CD14-positive monocyte (primary cell): ENCODE measurements around the gene CECR2. TPM values are rescaled to one million over a fixed set of nuclear protein-coding genes. Genes with fewer than 3 reads are reported as not detected.

ENCODE experiments used
- DNase-seq, 3 donors: peaks; one replicate each; pipeline ENCODE4 v3.0.0-alpha.2; 2011 to 2022
- H2AFZ ChIP-seq: 2 replicates; pipeline ENCODE4 v1.6.0; 2012; ENCODE audit warnings: mild to moderate bottlenecking, low read depth, low read length, inconsistent platforms; ENCODE audit not compliant: insufficient read depth, poor library complexity, severe bottlenecking
- H3K27ac ChIP-seq, 2 donors: 1 replicate in 1 of 2; 2 replicates in 1 of 2; pipeline ENCODE4 v1.5.1; 2012 to 2013; ENCODE audit warnings: low read length in 2 of 2, control low read depth in 1 of 2, inconsistent platforms in 1 of 2, low read depth in 1 of 2, mild to moderate bottlenecking in 1 of 2
- H3K27me3 ChIP-seq, 2 donors: one replicate each; pipeline versions ENCODE4 v1.6.0 to v1.6.1; 2011 to 2013; ENCODE audit warnings: low read length in 2 of 2; ENCODE audit not compliant: control insufficient read depth in 2 of 2, insufficient read depth in 2 of 2
- H3K36me3 ChIP-seq, 2 donors: replicated peaks in 1 of 2; 1 replicate in 1 of 2; 2 replicates in 1 of 2; pipeline versions ENCODE4 v1.5.1 to v1.6.1; 2012 to 2013; ENCODE audit warnings: low read length in 2 of 2, control low read depth in 1 of 2, inconsistent platforms in 1 of 2, mild to moderate bottlenecking in 1 of 2; ENCODE audit not compliant: insufficient read depth in 2 of 2, control insufficient read depth in 1 of 2
- H3K4me1 ChIP-seq, 2 donors: 1 replicate in 1 of 2; 2 replicates in 1 of 2; pipeline versions ENCODE4 v1.5.1 to v1.6.1; 2012 to 2013; ENCODE audit warnings: low read length in 2 of 2, control low read depth in 1 of 2, inconsistent platforms in 1 of 2, mild to moderate bottlenecking in 1 of 2, moderate library complexity in 1 of 2; ENCODE audit not compliant: insufficient read depth in 2 of 2, control insufficient read depth in 1 of 2
- H3K4me2 ChIP-seq: replicated peaks from 2 replicates; pipeline ENCODE3; 2012; ENCODE audit warnings: low read length, moderate library complexity, mild to moderate bottlenecking; ENCODE audit not compliant: poor library complexity, severe bottlenecking; ENCODE audit errors: extremely low read depth
- H3K4me3 ChIP-seq, 3 experiments: fragments of 200-600 bp in 1 of 3; sonication (generic) in 1 of 3; replicated peaks in 1 of 3; 1 replicate in 2 of 3; 2 replicates in 1 of 3; pipeline ENCODE4 v1.5.1; 2011 to 2013; ENCODE audit warnings: low read length in 3 of 3, mild to moderate bottlenecking in 3 of 3, control low read depth in 2 of 3, low read depth in 2 of 3, inconsistent platforms in 1 of 3, moderate library complexity in 1 of 3
- H3K79me2 ChIP-seq: 2 replicates; pipeline ENCODE4 v1.6.0; 2012; ENCODE audit warnings: mild to moderate bottlenecking, control low read depth, inconsistent platforms, low read length, moderate library complexity; ENCODE audit not compliant: insufficient read depth
- H3K9ac ChIP-seq: 2 replicates; pipeline ENCODE4 v1.6.0; 2017; ENCODE audit warnings: low read length, mild to moderate bottlenecking; ENCODE audit not compliant: insufficient read depth, poor library complexity, severe bottlenecking
- H3K9me3 ChIP-seq, 2 donors: replicated peaks in 1 of 2; 1 replicate in 1 of 2; 2 replicates in 1 of 2; pipeline versions ENCODE4 v1.5.1 to v1.6.1; 2012 to 2013; ENCODE audit warnings: low read length in 2 of 2, control low read depth in 1 of 2; ENCODE audit not compliant: control insufficient read depth in 1 of 2, insufficient read depth in 1 of 2
- H4K20me1 ChIP-seq: 2 replicates; pipeline ENCODE4 v1.6.0; 2012; ENCODE audit warnings: mild to moderate bottlenecking, low read length, control low read depth, moderate library complexity; ENCODE audit not compliant: insufficient read depth
- H3K27ac Mint-ChIP-seq, 7 donors: one replicate each; pipeline ENCODE4 v1.8.0; 2020; ENCODE audit warnings: mild to moderate bottlenecking in 7 of 7, mixed read lengths in 7 of 7, moderate library complexity in 6 of 7, inconsistent platforms in 2 of 7
- H3K27me3 Mint-ChIP-seq, 3 donors: one replicate each; pipeline ENCODE4 v1.8.0; 2021 to 2022; ENCODE audit warnings: low read depth in 3 of 3, mild to moderate bottlenecking in 3 of 3, mixed read lengths in 3 of 3, moderate library complexity in 3 of 3, inconsistent platforms in 1 of 3
- H3K36me3 Mint-ChIP-seq, 2 donors: one replicate each; pipeline ENCODE4 v1.8.0; 2020; ENCODE audit warnings: mixed read lengths in 2 of 2, inconsistent platforms in 1 of 2, mild to moderate bottlenecking in 1 of 2
- H3K4me1 Mint-ChIP-seq: one replicate; pipeline ENCODE4 v1.8.0; 2020; ENCODE audit warnings: mild to moderate bottlenecking, mixed read lengths
- H3K4me3 Mint-ChIP-seq, 2 donors: one replicate each; pipeline ENCODE4 v1.8.0; 2020; ENCODE audit warnings: mild to moderate bottlenecking in 2 of 2, mixed read lengths in 2 of 2, moderate library complexity in 1 of 2
- H3K9me3 Mint-ChIP-seq, 7 donors: one replicate each; pipeline ENCODE4 v1.8.0; 2020 to 2022; ENCODE audit warnings: mixed read lengths in 7 of 7, mild to moderate bottlenecking in 6 of 7, moderate library complexity in 6 of 7, inconsistent platforms in 2 of 7
- WGBS: methylation state at CpG from one replicate; pipeline ENCODE4 v1.1.5; 2013; ENCODE audit warnings: missing lambda C conversion rate; ENCODE audit not compliant: insufficient coverage; 5-methylcytosine and 5-hydroxymethylcytosine counted together
- intact Hi-C, 2 donors: fragments of 100-400 bp; cut with micrococcal nuclease; formaldehyde crosslinking; loops; one replicate each; pipeline versions ENCODE4 v1.15.0 to v1.15.1; 2023
- polyA plus RNA-seq, 3 donors: library from polyadenylated mRNA; depleted of rRNA in 1 of 3; unstranded in 2 of 3; stranded (reverse) in 1 of 3; fragments of 300-500 nt in 2 of 3; fragments of >200 nt in 1 of 3; fragmentation: Illumina TruSeq in 2 of 3; gene quantifications; 1 replicate in 2 of 3; 2 replicates in 1 of 3; pipeline ENCODE4 v1.2.3, GENCODE V29; 2012 to 2021
- TF ChIP-seq, protein P1 (sequence below): fragments of 200-600 bp; IDR thresholded peaks from one replicate; pipeline ENCODE4 v1.8.0; 2022; ENCODE audit warnings: antibody characterized with exemption, mild to moderate bottlenecking

Gene CECR2
- polyA plus RNA-seq, 3 donors: 0.02 to 0.29 (median 0.24) TPM

DNA sequence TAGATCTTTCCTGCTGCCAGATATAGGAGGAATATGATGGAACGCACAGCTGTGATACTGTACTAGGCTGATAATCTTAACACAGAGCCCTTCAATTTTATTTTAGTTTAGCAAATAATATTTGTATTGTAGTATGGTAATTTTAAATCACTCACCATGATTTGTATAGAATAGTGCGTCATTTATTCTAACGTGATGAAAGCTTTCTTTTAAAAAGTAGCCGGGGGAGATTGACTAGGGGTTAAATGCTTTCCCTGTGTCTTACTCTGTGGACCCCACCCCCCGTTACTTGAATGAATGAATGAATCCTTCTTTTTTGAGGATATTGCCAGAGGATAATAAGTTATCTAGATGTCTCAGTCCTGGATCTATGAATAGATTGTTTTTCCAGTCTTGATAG, 72.1 kb downstream of the CECR2 start:
- intact Hi-C loops: no loop called here
- no CpG with 5 or more reads among the region's 5 CpGs for WGBS
- Histone ChIP-seq H3K4me2 (no peak overlapping the region), H3K27ac (no peak overlapping the region), H2AFZ (no peak overlapping the region), H3K27me3 (no peaks in the 10 kb centered on the region), H4K20me1 (no peaks in the 10 kb centered on the region), H3K4me3 (no peak overlapping the region), H3K79me2 (no peaks in the 10 kb centered on the region), H3K36me3 (no peaks in the 10 kb centered on the region), H3K4me1 (peaks cover 7 to 8% of the 10 kb centered on the region in 2 donors), H3K9me3 (no peaks in the 10 kb centered on the region), H3K9ac (no peak overlapping the region)
- H3K4me1 Mint-ChIP-seq: peaks cover 9% of the 10 kb centered on the region
- H3K9me3 Mint-ChIP-seq: peaks cover 0 to 4% (median 0%) of the 10 kb centered on the region in 7 donors
- peaks cover 8 to 14% (median 8%) of the 10 kb centered on the region in 3 donors for H3K27me3 Mint-ChIP-seq
- no peak for DNase-seq
- TF ChIP-seq, protein P1, sequence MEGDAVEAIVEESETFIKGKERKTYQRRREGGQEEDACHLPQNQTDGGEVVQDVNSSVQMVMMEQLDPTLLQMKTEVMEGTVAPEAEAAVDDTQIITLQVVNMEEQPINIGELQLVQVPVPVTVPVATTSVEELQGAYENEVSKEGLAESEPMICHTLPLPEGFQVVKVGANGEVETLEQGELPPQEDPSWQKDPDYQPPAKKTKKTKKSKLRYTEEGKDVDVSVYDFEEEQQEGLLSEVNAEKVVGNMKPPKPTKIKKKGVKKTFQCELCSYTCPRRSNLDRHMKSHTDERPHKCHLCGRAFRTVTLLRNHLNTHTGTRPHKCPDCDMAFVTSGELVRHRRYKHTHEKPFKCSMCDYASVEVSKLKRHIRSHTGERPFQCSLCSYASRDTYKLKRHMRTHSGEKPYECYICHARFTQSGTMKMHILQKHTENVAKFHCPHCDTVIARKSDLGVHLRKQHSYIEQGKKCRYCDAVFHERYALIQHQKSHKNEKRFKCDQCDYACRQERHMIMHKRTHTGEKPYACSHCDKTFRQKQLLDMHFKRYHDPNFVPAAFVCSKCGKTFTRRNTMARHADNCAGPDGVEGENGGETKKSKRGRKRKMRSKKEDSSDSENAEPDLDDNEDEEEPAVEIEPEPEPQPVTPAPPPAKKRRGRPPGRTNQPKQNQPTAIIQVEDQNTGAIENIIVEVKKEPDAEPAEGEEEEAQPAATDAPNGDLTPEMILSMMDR: no peak
- H3K36me3 Mint-ChIP-seq: no peaks in the 10 kb centered on the region
- no peak overlapping the region for H3K27ac Mint-ChIP-seq
- H3K4me3 Mint-ChIP-seq: no peak overlapping the region

DNA sequence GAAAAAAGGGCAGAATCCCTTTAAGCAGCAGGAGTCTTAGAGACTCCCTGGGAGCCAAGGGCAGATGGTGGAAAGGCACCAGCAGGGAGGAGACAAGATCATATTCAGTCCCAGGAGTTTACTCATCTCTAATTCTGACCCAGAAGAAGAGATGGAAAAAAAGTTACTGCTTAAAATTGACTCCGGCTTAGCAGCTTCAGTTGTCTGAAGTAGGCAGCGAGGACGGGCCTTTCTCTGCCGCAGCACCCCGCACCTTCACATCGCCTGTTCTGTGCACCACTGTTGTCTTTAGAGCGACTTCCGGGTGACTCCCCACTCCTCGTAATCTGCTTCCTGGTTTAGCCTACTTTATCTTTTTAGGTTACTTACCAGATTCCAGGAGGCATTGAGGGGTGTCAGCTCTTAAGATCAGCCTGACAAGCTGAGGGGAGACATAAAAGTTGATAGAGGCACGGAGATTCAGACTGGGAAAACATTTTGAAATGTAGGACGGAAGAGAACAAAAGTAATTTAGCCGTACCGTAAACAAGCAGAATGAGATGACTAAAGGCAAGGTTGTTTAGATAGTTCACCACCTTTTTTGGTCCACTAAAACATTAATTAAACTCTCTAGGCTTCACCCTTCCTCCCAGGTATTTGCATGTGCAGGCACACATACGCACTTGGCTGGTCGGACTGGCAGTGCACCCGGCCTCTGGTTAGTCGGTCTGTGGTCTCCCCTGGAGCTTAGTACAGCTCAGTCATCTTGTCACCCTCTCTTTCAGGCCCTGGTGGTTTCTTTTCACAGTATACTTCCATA, 74.3 kb downstream of the CECR2 start:
- H3K79me2 ChIP-seq: no peaks in the 10 kb centered on the region
- WGBS: 90% methylated on average over 13 of the region's 17 CpGs
- no peak overlapping the region for H3K27ac ChIP-seq
- Mint-ChIP-seq H3K27ac (no peak overlapping the region), H3K27me3 (peaks cover 5 to 8% (median 5%) of the 10 kb centered on the region in 3 donors), H3K36me3 (no peaks in the 10 kb centered on the region), H3K9me3 (peaks cover 2 to 11% (median 6%) of the 10 kb centered on the region in 7 donors), H3K4me1 (no peaks in the 10 kb centered on the region), H3K4me3 (no peak overlapping the region)
- H3K27me3 ChIP-seq: no peaks in the 10 kb centered on the region
- no peak overlapping the region for H3K4me2 ChIP-seq
- H3K4me3 ChIP-seq: no peak overlapping the region
- DNase-seq: no peak
- H4K20me1 ChIP-seq: no peaks in the 10 kb centered on the region
- TF ChIP-seq, protein P1: no peak
- intact Hi-C loops: no loop called here
- no peak overlapping the region for H3K9ac ChIP-seq
- no peaks in the 10 kb centered on the region for H3K36me3 ChIP-seq
- no peak overlapping the region for H2AFZ ChIP-seq
- no peaks in the 10 kb centered on the region for H3K4me1 ChIP-seq
- no peaks in the 10 kb centered on the region for H3K9me3 ChIP-seq
